SK-N-MC (cell line): ENCODE results near the gene CD24.

Experiments
- EZH2 ChIP-seq: fragments of 200-600 bp; sonication (generic); IDR thresholded peaks from one replicate; pipeline ENCODE4 v1.6.1; 2017; ENCODE audit warnings: antibody characterized with exemption
- FOXP2 ChIP-seq: optimal IDR thresholded peaks from 2 replicates; pipeline ENCODE3; 2011; ENCODE audit warnings: mild to moderate bottlenecking, moderate library complexity; ENCODE audit not compliant: insufficient read depth; ENCODE audit errors: extremely low read length, control extremely low read depth
- POLR2AphosphoS5 ChIP-seq: IDR thresholded peaks from 2 replicates; pipeline ENCODE4 v1.6.1; 2012; ENCODE audit warnings: mild to moderate bottlenecking, low read depth, low read length, borderline replicate concordance

GRCh38 chr6:106922626-106923025 is 51.9 kb downstream of the CD24 start:
- TF ChIP-seq POLR2AphosphoS5 (no peak), EZH2 (no peak), FOXP2 (no peak)
